Peyer's patch (tissue), 4 donors: ENCODE measurements around the gene WBP1L.

Source experiments
- CTCF ChIP-seq, 6 experiments: fragments of 450-650 bp in 4 of 6; fragments of 200-600 bp in 2 of 6; sonication (generic) in 1 of 6; IDR thresholded peaks; one replicate each; pipeline ENCODE4 v1.5.1; 2017 to 2019; ENCODE audit warnings: antibody characterized with exemption in 6 of 6, mild to moderate bottlenecking in 3 of 6, moderate library complexity in 1 of 6
- POLR2A ChIP-seq, 2 donors: fragments of 450-650 bp; IDR thresholded peaks; one replicate each; pipeline ENCODE4 v1.5.1; 2017; ENCODE audit warnings: antibody characterized with exemption in 2 of 2, mild to moderate bottlenecking in 2 of 2, moderate library complexity in 2 of 2

GRCh38 chr10:102752934-102753664 is 9.4 kb downstream of the WBP1L start:
- TF ChIP-seq CTCF (IDR thresholded peaks at IDR 0.05) (peak in 5 of 6 experiments; percentile 15 to 51 (median 49)), POLR2A (IDR thresholded peaks at IDR 0.05) (no peak)
